Progenitor cell of endocrine pancreas (in vitro differentiated cells): ENCODE data around the gene TOMM70. TPM values are rescaled to one million over a fixed set of nuclear protein-coding genes. Genes with fewer than 3 reads are reported as not detected.
A peak's percentile ranks its signal among the peaks of the same experiment; 100 is the strongest.

ENCODE experiments used
- DNase-seq: peaks from one replicate; pipeline ENCODE4 v3.0.0; 2021; ENCODE audit warnings: low spot score; ENCODE audit not compliant: unreplicated experiment
- H3K27ac Mint-ChIP-seq: 2 replicates; pipeline ENCODE4 v1.8.0; 2021; ENCODE audit warnings: mild to moderate bottlenecking, moderate library complexity, mixed read lengths
- H3K27me3 Mint-ChIP-seq: 2 replicates; pipeline ENCODE4 v1.8.0; 2021; ENCODE audit warnings: mixed read lengths
- H3K36me3 Mint-ChIP-seq: 2 replicates; pipeline ENCODE4 v1.8.0; 2022; ENCODE audit warnings: mixed read lengths; ENCODE audit not compliant: insufficient read depth
- H3K4me1 Mint-ChIP-seq: 2 replicates; pipeline ENCODE4 v1.8.0; 2021; ENCODE audit warnings: low read depth, mixed read lengths
- H3K4me3 Mint-ChIP-seq: 2 replicates; pipeline ENCODE4 v1.8.0; 2021; ENCODE audit warnings: low read depth, mild to moderate bottlenecking, moderate library complexity, mixed read lengths
- H3K9me3 Mint-ChIP-seq: 2 replicates; pipeline ENCODE4 v1.8.0; 2021; ENCODE audit warnings: low read depth, mixed read lengths
- CTCF ChIP-seq: fragments of 200-600 bp; sonication (generic); IDR thresholded peaks from one replicate; pipeline ENCODE4 v1.5.0; 2021; ENCODE audit warnings: antibody characterized with exemption, mild to moderate bottlenecking; ENCODE audit not compliant: unreplicated experiment
- total RNA-seq: library from RNA; stranded (reverse); gene quantifications from 2 replicates; pipeline ENCODE4 v1.2.1, GENCODE V29; 2021

Gene TOMM70
- total RNA-seq, 1 donor from 2014 or later: 41.8 TPM

DNA sequence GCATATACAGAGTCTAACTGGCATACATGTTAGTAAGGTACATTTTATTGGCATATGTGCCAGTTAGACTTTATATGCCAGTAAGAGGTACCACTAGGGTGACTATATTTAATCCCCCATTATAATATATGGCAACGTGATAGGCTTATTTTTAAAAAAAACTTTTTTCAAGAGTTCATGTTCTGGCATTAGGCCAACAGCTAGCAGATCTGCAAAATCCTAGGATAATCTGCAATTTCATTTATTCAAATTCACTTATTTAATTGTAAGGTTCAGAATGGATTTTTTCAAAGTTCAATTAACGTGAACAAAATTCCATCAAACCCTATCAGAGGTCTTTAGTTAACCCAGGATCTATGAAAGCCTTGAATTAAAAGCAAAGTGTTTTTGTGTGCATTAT is 34.5 kb downstream of the TOMM70 start:
- Mint-ChIP-seq H3K27ac (no peak overlapping the region), H3K36me3 (peaks cover 10% of the 10 kb centered on the region), H3K9me3 (peaks cover 3% of the 10 kb centered on the region), H3K4me1 (no peaks in the 10 kb centered on the region), H3K4me3 (no peak overlapping the region), H3K27me3 (no peaks in the 10 kb centered on the region)
- DNase-seq: no peak
- no peak for TF ChIP-seq CTCF

- Mint-ChIP-seq H3K4me1 (peaks cover 3% of the 10 kb centered on the region), H3K9me3 (peaks cover 3% of the 10 kb centered on the region), H3K4me3 (no peak overlapping the region), H3K27ac (peak overlapping the region; percentile 71), H3K27me3 (no peaks in the 10 kb centered on the region), H3K36me3 (peaks cover 10% of the 10 kb centered on the region)
- no peak for DNase-seq
- TF ChIP-seq CTCF: no peak
Observed at GRCh38 chr3:100364421-100364820, 36.5 kb downstream of the TOMM70 start.

DNA sequence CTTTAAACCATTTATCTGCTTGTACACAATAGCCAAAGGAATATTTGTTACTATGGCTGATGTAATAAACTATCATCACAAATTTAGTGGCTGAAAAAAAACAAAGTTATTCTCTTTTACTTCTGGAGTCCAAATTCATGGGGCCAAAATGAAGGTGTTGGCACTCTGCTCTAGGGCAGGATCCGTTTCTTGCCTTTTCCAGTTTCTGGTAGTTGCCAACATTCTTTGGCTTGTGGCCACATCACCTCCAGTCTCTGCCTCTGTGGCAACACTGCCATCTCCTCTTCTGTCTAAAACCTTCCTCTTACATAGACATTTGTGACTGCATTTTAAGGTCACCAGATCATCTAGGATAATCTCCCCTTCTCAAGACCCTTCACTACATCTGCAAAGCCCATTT is 39.0 kb downstream of the TOMM70 start:
- no peak for TF ChIP-seq CTCF
- Mint-ChIP-seq H3K27ac (no peak overlapping the region), H3K4me1 (peaks cover 3% of the 10 kb centered on the region), H3K9me3 (peaks cover 3% of the 10 kb centered on the region), H3K4me3 (no peak overlapping the region), H3K27me3 (no peaks in the 10 kb centered on the region), H3K36me3 (peaks cover 13% of the 10 kb centered on the region)
- DNase-seq: no peak

DNA sequence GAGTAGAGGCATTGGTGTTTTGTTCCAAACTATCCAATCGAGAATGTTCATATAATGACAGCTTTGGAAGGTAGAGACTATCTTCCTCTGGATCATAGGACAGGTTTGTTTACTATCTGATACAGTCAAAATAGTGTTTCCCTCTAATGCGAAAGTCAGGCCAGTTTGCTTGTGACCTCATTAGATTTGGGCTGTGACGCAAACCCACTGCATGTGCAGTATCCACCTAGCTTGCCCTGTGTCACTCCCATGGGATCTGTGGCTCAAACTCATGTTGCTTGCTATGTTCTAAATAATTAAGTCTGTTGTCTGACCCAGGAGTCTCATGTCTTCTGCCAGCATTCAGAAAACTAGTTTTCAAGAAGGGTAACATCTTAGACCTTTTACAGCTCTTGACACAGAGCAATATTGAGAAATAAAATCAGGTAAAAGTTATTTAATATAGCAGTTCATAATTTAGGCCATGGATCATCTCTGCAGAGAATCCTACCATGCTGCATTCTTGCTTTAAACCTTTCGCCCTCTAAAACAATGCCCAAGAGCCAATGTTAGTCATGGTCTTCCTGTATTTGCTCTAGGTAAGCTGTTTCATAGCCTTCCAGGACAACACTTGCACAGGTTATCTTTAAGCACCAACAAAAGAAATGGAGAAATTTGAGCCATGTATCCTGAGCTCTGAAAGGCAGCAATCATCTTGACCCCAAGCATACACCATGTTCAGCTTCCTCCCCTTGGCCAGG is 40.0 kb downstream of the TOMM70 start:
- peaks cover 3% of the 10 kb centered on the region for H3K9me3 Mint-ChIP-seq
- H3K27ac Mint-ChIP-seq: peak overlapping the region; percentile 68
- no peak overlapping the region for H3K4me3 Mint-ChIP-seq
- H3K27me3 Mint-ChIP-seq: no peaks in the 10 kb centered on the region
- no peak for TF ChIP-seq CTCF
- no peak for DNase-seq
- H3K4me1 Mint-ChIP-seq: peaks cover 3% of the 10 kb centered on the region
- H3K36me3 Mint-ChIP-seq: peaks cover 13% of the 10 kb centered on the region

DNA sequence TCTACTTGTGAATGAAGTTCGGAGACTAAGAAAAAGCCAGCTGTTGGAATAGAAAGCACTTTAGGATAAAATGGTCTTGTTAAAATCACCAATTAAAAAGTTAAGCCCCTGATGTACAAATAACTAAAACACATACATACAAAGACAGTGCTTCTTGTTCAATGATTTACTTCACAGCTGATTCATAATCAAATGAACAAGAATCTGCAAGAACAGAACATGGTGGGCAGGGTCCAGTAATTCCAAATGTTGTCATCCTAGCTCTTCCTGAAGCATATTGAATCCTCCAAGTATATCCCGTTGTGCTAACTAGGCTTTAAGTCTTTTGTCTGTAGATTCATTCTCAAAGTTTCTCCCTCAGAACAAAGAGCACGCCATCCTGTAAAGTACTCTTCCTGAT is 41.9 kb downstream of the TOMM70 start:
- Mint-ChIP-seq H3K4me1 (peaks cover 3% of the 10 kb centered on the region), H3K4me3 (no peak overlapping the region), H3K27me3 (no peaks in the 10 kb centered on the region), H3K9me3 (peaks cover 3% of the 10 kb centered on the region), H3K27ac (peak overlapping the region; percentile 63), H3K36me3 (peaks cover 16% of the 10 kb centered on the region)
- no peak for DNase-seq
- no peak for TF ChIP-seq CTCF
